Measurements from ENCODE around the gene CALML3. TPM values are rescaled to one million over a fixed set of nuclear protein-coding genes. Genes with fewer than 3 reads are reported as not detected.

Gene CALML3
- total and polyA plus RNA-seq, 4 donors = 0.02 to 0.11 (median 0.04) TPM; not detected in 1

- H3K27ac ChIP-seq (ENCODE audit: low read depth in 1 of 2, low read length in 1 of 2) = peak overlapping the region in 1 of 2 donors; percentile 79
- ATAC-seq (ENCODE audit: insufficient read depth, low FRiP score) (no peak), DNase-seq (no peak)
- no peaks in the 10 kb centered on the region for H3K27me3 ChIP-seq (ENCODE audit: control insufficient read depth in 3 of 3, insufficient read depth in 3 of 3, low read length in 2 of 3)
- H3K4me3 ChIP-seq = no peak overlapping the region
- TF ChIP-seq CTCF (IDR thresholded peaks at IDR 0.05; ENCODE audit: control extremely low read depth, extremely low read depth) = no peak
- WGBS, 2 donors = 92 to 94% methylated on average over 16 of the region's 16 CpGs
- H3K9ac ChIP-seq (ENCODE audit: insufficient read depth in 1 of 2, low read length in 2 of 2) = no peak overlapping the region
- peaks cover 0 to 48% (median 30%) of the 10 kb centered on the region in 5 donors for H3K4me1 ChIP-seq (ENCODE audit: control insufficient read depth in 5 of 5, insufficient read depth in 5 of 5, low read length in 5 of 5)
- H3K9me3 ChIP-seq (ENCODE audit: control insufficient read depth in 4 of 4, insufficient read depth in 3 of 4, low read length in 3 of 4) = no peaks in the 10 kb centered on the region
- no peaks in the 10 kb centered on the region for H3K36me3 ChIP-seq (ENCODE audit: control insufficient read depth in 4 of 4, insufficient read depth in 4 of 4, low read length in 4 of 4)
Observed at GRCh38 chr10:5549462-5550249, 24.9 kb downstream of the CALML3 start.

- no peaks in the 10 kb centered on the region for H3K27me3 ChIP-seq (ENCODE audit: control insufficient read depth in 3 of 3, insufficient read depth in 3 of 3, low read length in 2 of 3)
- WGBS, 2 donors = 90 to 94% methylated on average over 1 of the region's 1 CpG
- no peak for DNase-seq
- H3K4me1 ChIP-seq (ENCODE audit: control insufficient read depth in 5 of 5, insufficient read depth in 5 of 5, low read length in 5 of 5) = peaks cover 0 to 51% (median 30%) of the 10 kb centered on the region in 5 donors
- no peaks in the 10 kb centered on the region for H3K36me3 ChIP-seq (ENCODE audit: control insufficient read depth in 4 of 4, insufficient read depth in 4 of 4, low read length in 4 of 4)
- TF ChIP-seq CTCF (IDR thresholded peaks at IDR 0.05; ENCODE audit: control extremely low read depth, extremely low read depth) = no peak
- H3K9me3 ChIP-seq (ENCODE audit: control insufficient read depth in 4 of 4, insufficient read depth in 3 of 4, low read length in 3 of 4) = no peaks in the 10 kb centered on the region
- ATAC-seq (ENCODE audit: insufficient read depth, low FRiP score) = no peak
- no peak overlapping the region for H3K4me3 ChIP-seq
- no peak overlapping the region for H3K9ac ChIP-seq (ENCODE audit: insufficient read depth in 1 of 2, low read length in 2 of 2)
- no peak overlapping the region for H3K27ac ChIP-seq (ENCODE audit: low read depth in 1 of 2, low read length in 1 of 2)
Observed at GRCh38 chr10:5550250-5550545, 25.4 kb downstream of the CALML3 start.

DNA sequence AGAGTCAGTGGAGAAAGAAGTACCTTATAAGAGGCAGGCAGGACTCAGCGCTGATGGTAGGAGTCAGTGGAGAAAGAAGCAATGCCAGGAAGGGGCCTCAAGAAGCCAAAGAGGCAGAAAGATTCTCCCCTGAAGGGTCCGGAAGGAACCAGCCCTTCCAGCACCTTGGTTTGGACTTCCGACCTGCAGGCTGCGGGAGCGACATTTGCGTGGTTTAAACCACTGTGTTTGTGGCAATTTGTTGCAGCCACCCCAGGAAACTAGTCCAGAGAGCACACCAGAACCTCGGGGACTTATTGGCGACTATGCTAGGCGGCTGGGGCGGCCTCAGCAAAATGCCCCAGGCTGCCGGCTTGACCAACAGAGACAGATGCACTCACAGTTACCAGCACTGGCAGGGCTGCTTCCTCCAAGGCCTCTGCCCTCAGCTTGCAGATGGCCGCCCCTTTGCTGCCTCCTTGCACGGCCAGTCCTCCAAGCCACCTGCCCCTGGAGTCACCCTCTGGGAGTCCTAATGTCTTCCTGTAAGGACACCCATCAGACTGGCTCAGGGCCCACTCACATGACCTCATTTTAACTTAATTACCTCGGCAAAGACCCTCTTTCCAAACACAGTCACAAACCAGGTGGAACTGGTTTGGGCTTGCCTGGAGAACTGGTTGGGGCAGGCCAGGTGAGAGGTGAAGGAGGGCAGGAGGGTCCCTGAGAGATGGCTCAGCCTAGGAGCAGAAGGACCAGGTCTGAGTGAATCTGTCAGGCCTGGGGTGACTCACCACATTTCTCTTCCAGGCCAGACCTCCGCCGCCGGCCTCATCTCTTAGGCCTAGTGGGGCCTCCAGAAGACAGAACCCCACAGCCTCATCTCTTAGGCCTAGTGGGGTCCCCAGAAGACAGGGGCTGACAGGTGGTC, 26.1 kb downstream of the CALML3 start:
- no peak for TF ChIP-seq CTCF (IDR thresholded peaks at IDR 0.05; ENCODE audit: control extremely low read depth, extremely low read depth)
- no peak overlapping the region for H3K9ac ChIP-seq (ENCODE audit: insufficient read depth in 1 of 2, low read length in 2 of 2)
- 81 to 84% methylated on average over 17 of the region's 17 CpGs for WGBS, 2 donors
- no peak overlapping the region for H3K4me3 ChIP-seq
- DNase-seq = peak in 1 of 3 donors; percentile 58
- H3K27ac ChIP-seq (ENCODE audit: low read depth in 1 of 2, low read length in 1 of 2) = no peak overlapping the region
- H3K9me3 ChIP-seq (ENCODE audit: control insufficient read depth in 4 of 4, insufficient read depth in 3 of 4, low read length in 3 of 4) = no peaks in the 10 kb centered on the region
- H3K27me3 ChIP-seq (ENCODE audit: control insufficient read depth in 3 of 3, insufficient read depth in 3 of 3, low read length in 2 of 3) = no peaks in the 10 kb centered on the region
- H3K4me1 ChIP-seq (ENCODE audit: control insufficient read depth in 5 of 5, insufficient read depth in 5 of 5, low read length in 5 of 5) = peaks cover 0 to 45% (median 25%) of the 10 kb centered on the region in 5 donors
- H3K36me3 ChIP-seq (ENCODE audit: control insufficient read depth in 4 of 4, insufficient read depth in 4 of 4, low read length in 4 of 4) = no peaks in the 10 kb centered on the region
- ATAC-seq (ENCODE audit: insufficient read depth, low FRiP score) = no peak

All from lung (tissue), 12 donors.